Measurements from ENCODE around the gene PPP1R13L.
A peak's percentile ranks its signal among the peaks of the same experiment; 100 is the strongest.

The PPP1R13L gene

GRCh38 chr19:45428384-45429231 lies 23.7 kb upstream of the PPP1R13L start:
- peak; percentile 90 for DNase-seq (ENCODE audit: low read depth)
- Histone ChIP-seq H3K4me3 (ENCODE audit: low read length) (peak overlapping the region; percentile 82), H3K9ac (ENCODE audit: low read length) (peak overlapping the region; percentile 89), H3K36me3 (ENCODE audit: control insufficient read depth, insufficient read depth, low read length, severe bottlenecking) (no peaks in the 10 kb centered on the region), H3K27me3 (replicated peaks; ENCODE audit: control insufficient read depth, insufficient read depth, low read length) (no peaks in the 10 kb centered on the region), H3K9me3 (ENCODE audit: control insufficient read depth, low read length) (no peaks in the 10 kb centered on the region), H3K4me1 (ENCODE audit: control insufficient read depth, insufficient read depth, low read length) (peaks cover 43% of the 10 kb centered on the region)

- Histone ChIP-seq H3K27me3 (replicated peaks; ENCODE audit: control insufficient read depth, insufficient read depth, low read length) (no peaks in the 10 kb centered on the region), H3K9me3 (ENCODE audit: control insufficient read depth, low read length) (no peaks in the 10 kb centered on the region), H3K4me1 (ENCODE audit: control insufficient read depth, insufficient read depth, low read length) (peaks cover 40% of the 10 kb centered on the region), H3K36me3 (ENCODE audit: control insufficient read depth, insufficient read depth, low read length, severe bottlenecking) (peaks cover 11% of the 10 kb centered on the region), H3K4me3 (ENCODE audit: low read length) (peak overlapping the region; percentile 84), H3K9ac (ENCODE audit: low read length) (peak overlapping the region; percentile 89)
- peak; percentile 91 for DNase-seq (ENCODE audit: low read depth)
Measured at GRCh38 chr19:45424191-45425058, 19.6 kb upstream of the PPP1R13L start.

GRCh38 chr19:45423589-45424190 lies 18.8 kb upstream of the PPP1R13L start, which contains the start of gene ERCC1:
TSS of gene ERCC1 (minus strand) at chr19:45423917. CDS start at chr19:45423374, 543 bp downstream.
- Histone ChIP-seq H3K36me3 (ENCODE audit: control insufficient read depth, insufficient read depth, low read length, severe bottlenecking) (peaks cover 15% of the 10 kb centered on the region), H3K4me3 (ENCODE audit: low read length) (peak within 1 kb of the TSS; percentile 84), H3K9me3 (ENCODE audit: control insufficient read depth, low read length) (no peaks in the 10 kb centered on the region), H3K27me3 (replicated peaks; ENCODE audit: control insufficient read depth, insufficient read depth, low read length) (no peaks in the 10 kb centered on the region), H3K9ac (ENCODE audit: low read length) (peak within 1 kb of the TSS; percentile 89), H3K4me1 (ENCODE audit: control insufficient read depth, insufficient read depth, low read length) (peaks cover 34% of the 10 kb centered on the region)
- peak; percentile 96 for DNase-seq (ENCODE audit: low read depth)

- Histone ChIP-seq H3K4me1 (ENCODE audit: control insufficient read depth, insufficient read depth, low read length) (peaks cover 31% of the 10 kb centered on the region), H3K4me3 (ENCODE audit: low read length) (peak overlapping the region; percentile 84), H3K36me3 (ENCODE audit: control insufficient read depth, insufficient read depth, low read length, severe bottlenecking) (peaks cover 18% of the 10 kb centered on the region), H3K9ac (ENCODE audit: low read length) (peak overlapping the region; percentile 89), H3K9me3 (ENCODE audit: control insufficient read depth, low read length) (no peaks in the 10 kb centered on the region), H3K27me3 (replicated peaks; ENCODE audit: control insufficient read depth, insufficient read depth, low read length) (no peaks in the 10 kb centered on the region)
- DNase-seq (ENCODE audit: low read depth), result no peak
Measured at GRCh38 chr19:45423033-45423588, 18.2 kb upstream of the PPP1R13L start.

- H3K27me3 ChIP-seq (replicated peaks; ENCODE audit: control insufficient read depth, insufficient read depth, low read length), result no peaks in the 10 kb centered on the region
- no peaks in the 10 kb centered on the region for H3K9me3 ChIP-seq (ENCODE audit: control insufficient read depth, low read length)
- peaks cover 29% of the 10 kb centered on the region for H3K36me3 ChIP-seq (ENCODE audit: control insufficient read depth, insufficient read depth, low read length, severe bottlenecking)
- H3K4me3 ChIP-seq (ENCODE audit: low read length), result no peak overlapping the region
- DNase-seq (ENCODE audit: low read depth), result no peak
- H3K4me1 ChIP-seq (ENCODE audit: control insufficient read depth, insufficient read depth, low read length), result peaks cover 29% of the 10 kb centered on the region
- H3K9ac ChIP-seq (ENCODE audit: low read length), result peak overlapping the region; percentile 23
Measured at GRCh38 chr19:45421947-45422498, 17.2 kb upstream of the PPP1R13L start.

GRCh38 chr19:45420871-45421270 lies 16.0 kb upstream of the PPP1R13L start:
- peaks cover 28% of the 10 kb centered on the region for H3K4me1 ChIP-seq (ENCODE audit: control insufficient read depth, insufficient read depth, low read length)
- H3K36me3 ChIP-seq (ENCODE audit: control insufficient read depth, insufficient read depth, low read length, severe bottlenecking), result peaks cover 33% of the 10 kb centered on the region
- no peaks in the 10 kb centered on the region for H3K9me3 ChIP-seq (ENCODE audit: control insufficient read depth, low read length)
- no peak overlapping the region for H3K4me3 ChIP-seq (ENCODE audit: low read length)
- H3K9ac ChIP-seq (ENCODE audit: low read length), result no peak overlapping the region
- no peaks in the 10 kb centered on the region for H3K27me3 ChIP-seq (replicated peaks; ENCODE audit: control insufficient read depth, insufficient read depth, low read length)
- DNase-seq (ENCODE audit: low read depth), result no peak

GRCh38 chr19:45420356-45420755 lies 15.5 kb upstream of the PPP1R13L start:
- no peaks in the 10 kb centered on the region for H3K9me3 ChIP-seq (ENCODE audit: control insufficient read depth, low read length)
- no peak overlapping the region for H3K9ac ChIP-seq (ENCODE audit: low read length)
- no peak for DNase-seq (ENCODE audit: low read depth)
- H3K27me3 ChIP-seq (replicated peaks; ENCODE audit: control insufficient read depth, insufficient read depth, low read length), result no peaks in the 10 kb centered on the region
- H3K4me3 ChIP-seq (ENCODE audit: low read length), result no peak overlapping the region
- peaks cover 37% of the 10 kb centered on the region for H3K36me3 ChIP-seq (ENCODE audit: control insufficient read depth, insufficient read depth, low read length, severe bottlenecking)
- H3K4me1 ChIP-seq (ENCODE audit: control insufficient read depth, insufficient read depth, low read length), result peaks cover 28% of the 10 kb centered on the region

GRCh38 chr19:45419895-45420294 lies 15.0 kb upstream of the PPP1R13L start:
- DNase-seq (ENCODE audit: low read depth), result no peak
- H3K36me3 ChIP-seq (ENCODE audit: control insufficient read depth, insufficient read depth, low read length, severe bottlenecking), result peaks cover 37% of the 10 kb centered on the region
- no peak overlapping the region for H3K4me3 ChIP-seq (ENCODE audit: low read length)
- peaks cover 24% of the 10 kb centered on the region for H3K4me1 ChIP-seq (ENCODE audit: control insufficient read depth, insufficient read depth, low read length)
- no peak overlapping the region for H3K9ac ChIP-seq (ENCODE audit: low read length)
- no peaks in the 10 kb centered on the region for H3K9me3 ChIP-seq (ENCODE audit: control insufficient read depth, low read length)
- no peaks in the 10 kb centered on the region for H3K27me3 ChIP-seq (replicated peaks; ENCODE audit: control insufficient read depth, insufficient read depth, low read length)

- Histone ChIP-seq H3K36me3 (ENCODE audit: control insufficient read depth, insufficient read depth, low read length, severe bottlenecking) (peaks cover 41% of the 10 kb centered on the region), H3K4me3 (ENCODE audit: low read length) (no peak overlapping the region), H3K27me3 (replicated peaks; ENCODE audit: control insufficient read depth, insufficient read depth, low read length) (no peaks in the 10 kb centered on the region), H3K9ac (ENCODE audit: low read length) (no peak overlapping the region), H3K9me3 (ENCODE audit: control insufficient read depth, low read length) (no peaks in the 10 kb centered on the region), H3K4me1 (ENCODE audit: control insufficient read depth, insufficient read depth, low read length) (peaks cover 19% of the 10 kb centered on the region)
- no peak for DNase-seq (ENCODE audit: low read depth)
Measured at GRCh38 chr19:45419396-45419795, 14.5 kb upstream of the PPP1R13L start.

GRCh38 chr19:45418802-45419201 lies 13.9 kb upstream of the PPP1R13L start:
- DNase-seq (ENCODE audit: low read depth), result no peak
- Histone ChIP-seq H3K9ac (ENCODE audit: low read length) (no peak overlapping the region), H3K4me3 (ENCODE audit: low read length) (no peak overlapping the region), H3K9me3 (ENCODE audit: control insufficient read depth, low read length) (no peaks in the 10 kb centered on the region), H3K27me3 (replicated peaks; ENCODE audit: control insufficient read depth, insufficient read depth, low read length) (no peaks in the 10 kb centered on the region), H3K36me3 (ENCODE audit: control insufficient read depth, insufficient read depth, low read length, severe bottlenecking) (peaks cover 47% of the 10 kb centered on the region), H3K4me1 (ENCODE audit: control insufficient read depth, insufficient read depth, low read length) (peaks cover 14% of the 10 kb centered on the region)

All from adipocyte (in vitro differentiated cells).